Activated CD4-positive, alpha-beta T cell treated with anti-CD3 and anti-CD28 coated beads, Interleukin-2, Interleukin-6, amounts not matched to agents 100 ng/mL and 50 ng/mL, durations not matched to agents 16 hours and 8 hours (primary cell): ENCODE measurements around the gene NOS1AP.
"Not testable (repeated sequence)": the region's sequence is repeated elsewhere in the genome, so short reads cannot be mapped to it uniquely, and the experiment has no call there.

Experiments used
- DNase-seq: peaks from one replicate; pipeline ENCODE4 v3.0.0-alpha.2; 2020

The NOS1AP gene

DNA sequence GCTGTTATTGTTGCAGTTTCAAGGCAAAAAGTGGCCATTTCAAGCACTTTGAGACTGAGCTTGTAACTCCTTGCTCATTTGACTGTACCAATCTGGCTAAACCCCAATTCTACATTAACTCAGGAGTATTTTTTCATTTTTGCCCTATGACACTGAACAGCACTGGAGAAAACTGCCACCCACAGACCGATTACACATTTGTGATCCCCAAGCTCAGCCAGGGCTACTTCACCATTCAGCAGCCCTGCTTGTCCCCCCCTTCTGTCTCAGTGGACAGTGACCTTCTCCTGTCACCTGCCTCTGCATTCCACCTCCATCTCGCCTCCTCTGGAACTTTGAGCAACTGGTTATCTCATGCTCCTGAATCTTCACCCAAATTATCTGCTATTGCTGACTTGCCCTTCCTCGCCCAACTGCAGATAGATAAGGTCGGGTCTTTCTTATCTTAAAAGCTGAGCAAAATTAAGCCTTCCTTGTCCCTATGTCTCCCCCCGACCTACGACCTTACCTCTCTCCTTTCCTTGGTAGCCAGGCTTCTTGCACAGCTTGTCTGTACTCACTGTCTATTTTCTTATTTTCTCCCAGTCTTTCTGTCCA is 281.9 kb downstream of the NOS1AP start:
- no peak for DNase-seq

DNA sequence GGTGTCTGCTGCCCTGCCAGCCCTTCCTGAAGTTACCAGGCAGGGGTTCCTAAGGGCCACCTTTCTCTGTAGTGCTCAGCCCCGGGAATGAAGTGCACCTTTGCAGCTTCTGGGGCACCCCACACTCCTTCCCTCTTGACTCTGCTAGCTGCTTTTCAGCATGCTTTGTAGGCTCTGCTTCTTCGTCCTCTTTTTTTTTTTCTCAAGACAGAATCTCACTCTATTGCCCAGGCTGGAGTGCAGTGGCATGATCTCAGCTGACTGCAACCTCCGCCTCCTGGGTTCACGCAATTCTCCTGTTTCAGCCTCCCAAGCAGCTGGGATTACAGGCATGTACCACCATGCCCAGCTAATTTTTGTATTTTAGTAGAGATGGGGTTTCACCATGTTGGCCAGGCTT is 282.4 kb downstream of the NOS1AP start:
- DNase-seq, result not testable (repeated sequence)

DNA sequence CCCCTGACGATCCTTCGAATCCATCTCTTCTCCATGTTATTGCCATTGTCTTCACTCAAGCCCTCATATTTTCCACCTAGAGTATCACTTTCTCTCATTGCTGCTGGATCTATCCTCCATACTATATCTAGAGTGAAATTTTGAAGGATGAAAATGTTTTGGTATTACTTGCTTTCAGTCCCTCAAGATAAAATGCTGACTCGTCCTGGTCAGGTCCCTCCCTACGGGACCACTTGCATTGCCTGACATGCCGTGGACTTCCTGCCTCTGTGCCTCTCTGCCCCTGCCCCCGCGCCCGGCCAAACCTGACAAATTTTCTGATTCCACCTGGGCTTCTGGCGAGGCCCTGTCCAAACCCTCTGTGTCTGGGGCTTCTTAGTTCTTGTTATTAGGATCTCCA is 283.6 kb downstream of the NOS1AP start:
- DNase-seq, result no peak

DNA sequence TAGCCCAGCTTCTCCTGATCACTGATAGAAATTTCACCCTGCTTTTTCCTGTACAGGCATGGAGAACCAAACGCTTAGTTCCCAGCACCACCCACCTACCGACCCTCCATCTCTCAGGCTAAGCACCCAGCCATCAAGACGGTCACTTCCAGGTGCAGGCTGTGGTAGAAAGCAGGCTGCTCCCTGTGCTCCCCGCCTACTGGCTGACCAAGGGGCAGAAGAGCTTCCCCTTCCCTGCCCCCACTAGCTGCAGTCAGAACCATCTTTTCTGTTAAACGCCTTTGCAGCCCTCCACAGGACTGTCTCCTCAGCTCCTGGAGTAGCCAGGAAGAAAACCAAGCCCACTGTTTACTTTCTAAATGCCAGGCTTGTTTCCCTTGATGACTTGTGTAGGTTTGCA is 284.2 kb downstream of the NOS1AP start:
- no peak for DNase-seq

DNA sequence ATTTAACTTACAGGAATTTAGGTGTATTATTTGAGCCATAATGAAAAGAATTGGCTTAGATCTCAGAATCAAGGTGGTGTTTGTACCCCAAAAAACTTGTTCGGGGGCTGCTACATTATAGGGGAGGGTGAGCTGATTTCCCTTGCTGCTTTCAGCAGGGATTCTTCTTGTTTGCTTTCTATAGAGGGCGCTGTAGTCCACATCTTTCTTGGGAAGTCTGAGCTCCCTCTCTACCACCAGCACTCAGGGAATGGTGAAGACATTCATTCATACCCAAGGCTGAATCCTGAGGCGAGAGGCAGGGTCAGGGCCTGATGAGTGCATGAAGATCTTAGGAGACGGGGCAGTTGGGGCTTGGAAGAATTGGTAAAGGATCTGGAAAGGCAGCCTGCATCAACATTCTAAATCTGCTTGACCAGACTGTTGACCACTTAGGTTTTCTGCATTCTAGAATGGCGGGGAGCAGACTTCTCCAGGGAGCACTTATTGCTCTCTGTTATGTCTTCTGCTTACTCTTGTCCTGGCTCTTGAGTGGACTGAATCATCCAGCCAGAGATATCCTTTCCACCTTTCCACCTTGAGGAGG is 288.3 kb downstream of the NOS1AP start:
- DNase-seq, result peak; percentile 33

DNA sequence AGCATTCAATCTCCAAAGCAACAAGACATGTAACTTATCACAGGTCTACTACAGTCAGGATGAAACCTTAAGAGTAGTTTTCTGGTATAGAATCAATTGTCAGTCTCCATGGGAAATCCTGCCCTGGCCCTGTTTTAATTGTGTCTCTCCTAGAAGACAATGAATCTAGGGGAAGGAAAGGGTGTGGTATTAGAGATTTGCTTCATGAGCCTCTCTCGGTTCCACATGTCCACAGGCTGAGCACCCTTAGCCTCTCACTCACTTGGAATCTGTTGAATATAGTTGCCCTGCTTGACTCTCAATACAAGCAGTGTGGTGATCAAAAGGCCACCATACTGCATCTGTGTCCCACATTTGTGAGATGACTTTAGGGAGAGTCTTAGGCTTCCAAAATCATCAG is 289.4 kb downstream of the NOS1AP start:
- no peak for DNase-seq

DNA sequence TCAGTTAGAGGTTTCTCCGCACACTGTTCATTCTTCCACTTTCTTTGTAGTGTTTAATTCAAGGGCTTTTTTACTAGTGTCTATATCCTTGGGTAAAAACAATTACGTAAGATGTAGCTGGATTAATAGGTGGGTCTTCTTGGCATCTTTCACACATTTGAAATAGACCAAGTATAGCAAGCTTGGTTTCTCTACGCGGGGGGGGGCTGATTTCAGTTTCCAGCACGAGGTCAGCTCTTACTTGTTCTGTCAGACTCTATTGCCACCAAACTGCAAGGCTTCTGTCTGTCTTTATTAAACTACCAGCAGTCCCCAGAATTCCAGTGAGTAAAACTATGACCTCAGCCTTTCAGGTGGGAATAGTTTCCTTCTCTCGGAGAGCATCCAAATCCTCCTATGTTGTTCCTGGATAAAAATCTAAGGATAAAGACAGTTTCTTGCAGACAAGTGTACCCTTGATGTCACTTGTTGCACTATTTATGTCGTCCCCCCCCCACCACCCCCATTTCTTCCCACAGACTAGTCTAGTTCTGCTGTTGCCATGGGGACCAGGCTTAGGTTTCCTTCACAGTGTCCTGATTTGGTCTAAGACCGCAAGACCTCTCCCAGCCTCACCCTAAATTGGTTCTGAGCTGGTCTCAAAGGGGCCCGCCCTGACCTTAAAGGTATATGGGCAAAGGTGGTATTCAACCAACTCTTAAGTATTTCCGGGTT is 290.2 kb downstream of the NOS1AP start:
- DNase-seq, result no peak

DNA sequence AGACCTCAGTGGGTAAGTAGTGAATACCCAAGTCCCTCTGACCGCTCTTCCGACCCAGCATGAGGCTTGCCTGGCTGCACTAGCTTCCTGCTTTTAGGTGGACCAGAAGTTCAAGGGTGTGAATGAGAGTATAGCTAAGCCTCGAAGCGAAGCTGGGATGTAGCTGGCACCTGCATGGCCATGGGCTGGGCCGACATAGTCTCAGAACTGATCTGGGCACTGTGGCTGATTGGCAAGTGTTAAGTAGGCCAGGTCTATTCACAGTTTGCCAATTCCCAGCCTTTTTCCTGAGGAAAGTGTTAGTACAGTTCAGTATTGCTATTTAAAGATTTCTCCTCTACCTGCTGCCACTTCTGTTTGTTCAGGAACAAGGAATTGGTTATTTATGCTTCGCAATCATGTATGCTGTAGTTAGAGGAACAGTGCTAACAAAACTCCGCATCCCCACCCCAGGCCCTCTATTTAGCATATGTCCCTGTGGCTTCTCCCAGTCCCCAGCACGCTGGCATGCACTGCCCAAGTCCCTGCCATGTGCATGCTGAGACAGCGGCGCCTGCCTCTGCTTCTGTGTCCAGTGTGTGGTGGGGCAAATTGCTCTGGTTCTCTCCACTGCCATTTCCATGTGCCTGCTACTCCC is 290.9 kb downstream of the NOS1AP start:
- DNase-seq, result no peak

DNA sequence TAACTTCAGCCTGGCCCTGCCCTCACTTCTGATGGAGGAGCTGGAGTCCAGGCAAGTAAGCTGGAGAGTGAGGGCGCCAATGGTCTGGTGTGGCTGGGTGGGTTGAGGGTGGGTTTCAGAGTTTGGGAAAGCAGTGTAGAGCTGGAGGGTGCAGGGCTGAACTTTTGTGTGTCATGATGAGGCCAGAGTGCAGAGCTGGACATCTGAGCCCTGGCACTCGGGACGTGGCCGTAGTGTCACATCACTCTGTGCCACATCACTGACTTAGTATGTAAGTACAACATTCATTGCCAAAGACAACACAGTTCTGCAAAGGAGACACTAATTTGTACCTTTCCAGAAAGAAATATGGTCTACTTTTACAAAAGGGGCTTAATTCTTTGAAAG is 291.4 kb downstream of the NOS1AP start:
- no peak for DNase-seq

DNA sequence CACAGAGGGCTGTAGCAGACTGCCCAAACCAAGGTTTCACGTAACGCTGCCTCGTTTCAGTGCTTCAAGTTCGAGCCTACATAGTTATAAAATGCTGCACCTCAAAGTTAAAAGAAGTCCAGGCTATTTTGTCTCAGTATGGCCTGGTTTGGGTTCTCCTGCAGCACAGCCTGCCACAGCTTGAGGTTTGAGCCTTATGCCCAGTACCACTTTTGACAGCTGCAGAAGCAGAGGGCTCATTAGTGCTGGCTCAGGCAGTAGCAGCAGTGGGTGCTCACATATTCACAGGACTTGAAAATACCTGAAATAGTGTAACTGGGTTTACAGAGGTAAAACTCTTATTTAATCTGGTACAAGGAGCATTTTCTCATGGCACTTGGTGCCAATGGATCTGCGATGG is 291.9 kb downstream of the NOS1AP start:
- no peak for DNase-seq

DNA sequence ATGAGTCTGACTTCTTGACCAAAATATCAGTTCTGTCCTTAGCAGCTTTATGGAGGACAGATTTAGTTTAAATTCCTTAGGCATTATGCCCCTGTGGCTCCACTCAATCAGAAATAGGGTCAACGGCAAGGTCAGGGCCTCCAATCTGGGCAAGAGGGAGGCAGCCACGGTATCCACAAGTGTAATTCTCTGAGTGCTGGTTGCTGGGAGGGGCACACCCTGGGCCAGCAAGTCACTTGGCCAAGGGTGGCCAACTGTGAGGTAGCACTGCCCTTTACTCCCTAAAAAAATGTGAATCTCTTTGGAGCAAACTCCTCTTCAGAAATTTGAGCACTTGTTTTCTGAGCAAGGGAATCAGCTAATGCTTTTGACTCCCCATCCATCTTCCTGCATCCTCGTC is 294.3 kb downstream of the NOS1AP start:
- no peak for DNase-seq

DNA sequence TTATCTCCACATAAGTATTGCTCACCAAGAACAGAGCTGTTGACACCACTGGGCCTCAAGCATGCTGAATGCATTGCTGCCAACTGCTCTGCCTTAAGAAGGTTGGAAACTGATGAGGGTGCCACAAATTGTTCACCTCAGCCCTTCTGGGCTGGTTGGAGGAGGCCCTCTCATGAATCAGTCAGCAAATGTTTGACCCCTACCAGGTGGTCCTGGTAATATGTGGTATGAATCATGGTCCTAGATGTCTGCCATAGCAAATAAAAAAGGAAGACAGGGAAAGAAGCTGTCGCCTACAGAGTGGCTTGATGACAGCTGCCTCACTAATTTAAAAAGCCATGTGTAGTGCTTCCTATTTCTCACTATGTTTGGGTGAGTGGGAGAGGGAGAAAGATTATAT is 295.0 kb downstream of the NOS1AP start:
- no peak for DNase-seq

DNA sequence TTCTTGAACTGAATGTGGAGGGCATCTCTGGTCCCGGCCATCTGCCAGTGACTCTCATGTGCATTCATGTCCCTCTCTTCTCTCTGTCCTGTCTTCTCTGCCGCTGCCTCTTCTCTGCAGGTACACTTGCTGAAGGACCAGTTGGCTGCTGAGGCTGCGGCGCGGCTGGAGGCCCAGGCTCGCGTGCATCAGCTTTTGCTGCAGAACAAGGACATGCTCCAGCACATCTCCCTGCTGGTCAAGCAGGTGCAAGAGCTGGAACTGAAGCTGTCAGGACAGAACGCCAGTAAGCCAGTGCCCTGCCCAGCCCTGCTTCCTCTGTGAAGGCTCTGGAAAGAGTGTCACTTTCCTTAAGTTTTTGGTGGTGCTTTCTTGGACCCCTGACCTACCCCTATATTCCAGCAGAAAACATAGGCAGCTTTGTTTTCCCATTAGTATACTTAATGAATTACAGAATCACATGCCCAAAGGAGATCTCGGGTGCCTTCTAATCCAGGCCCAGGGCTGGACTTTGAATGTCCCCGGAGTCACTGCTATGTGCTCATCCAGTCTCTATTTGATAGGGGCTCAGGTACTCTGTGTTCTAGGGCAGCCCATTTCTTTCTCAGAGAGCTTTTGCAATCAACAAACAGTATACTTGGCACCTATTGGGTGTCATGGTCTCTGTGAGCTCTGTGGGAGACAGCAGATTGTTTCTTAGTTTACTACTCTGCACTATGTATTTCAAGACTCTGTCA is 296.0 kb downstream of the NOS1AP start:
- DNase-seq, result no peak

DNA sequence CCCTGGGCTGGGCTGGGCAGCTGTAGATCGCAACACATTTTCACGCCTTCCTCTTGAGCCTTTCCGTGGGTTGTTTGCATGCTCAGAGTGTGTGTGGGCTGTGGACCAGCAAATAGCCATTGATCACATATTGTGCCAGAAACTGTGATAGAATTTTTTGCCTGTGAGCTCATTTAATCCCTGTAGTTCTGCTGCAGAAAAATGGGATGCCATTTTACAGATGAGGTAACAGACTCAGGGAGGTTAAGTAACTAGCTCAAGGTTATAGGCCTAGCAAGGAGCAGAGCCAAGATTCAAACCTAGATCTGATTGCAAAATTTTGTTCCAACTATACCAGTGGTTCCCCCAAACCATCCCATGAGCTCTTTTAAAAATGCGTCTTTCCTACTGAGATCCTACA is 296.7 kb downstream of the NOS1AP start:
- no peak for DNase-seq

DNA sequence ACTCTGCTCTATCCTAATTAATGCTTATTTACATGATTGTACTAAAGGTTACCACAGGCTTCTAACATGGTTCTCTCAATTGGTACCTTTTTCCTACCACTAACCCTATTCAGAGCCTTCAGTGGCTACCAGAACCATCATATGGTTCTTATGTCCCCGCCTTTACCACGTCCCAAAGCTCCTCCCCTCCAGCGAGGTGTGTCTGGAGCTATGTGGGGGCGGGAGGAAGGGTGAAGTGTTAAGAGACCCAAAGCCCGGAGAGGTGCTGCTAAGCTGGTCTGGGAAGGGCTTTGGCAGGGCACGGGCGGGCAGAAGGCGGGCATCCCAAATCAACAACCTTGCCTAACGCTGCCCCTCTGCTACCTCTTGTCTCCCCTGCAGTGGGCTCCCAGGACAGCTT is 297.2 kb downstream of the NOS1AP start:
- DNase-seq, result no peak

DNA sequence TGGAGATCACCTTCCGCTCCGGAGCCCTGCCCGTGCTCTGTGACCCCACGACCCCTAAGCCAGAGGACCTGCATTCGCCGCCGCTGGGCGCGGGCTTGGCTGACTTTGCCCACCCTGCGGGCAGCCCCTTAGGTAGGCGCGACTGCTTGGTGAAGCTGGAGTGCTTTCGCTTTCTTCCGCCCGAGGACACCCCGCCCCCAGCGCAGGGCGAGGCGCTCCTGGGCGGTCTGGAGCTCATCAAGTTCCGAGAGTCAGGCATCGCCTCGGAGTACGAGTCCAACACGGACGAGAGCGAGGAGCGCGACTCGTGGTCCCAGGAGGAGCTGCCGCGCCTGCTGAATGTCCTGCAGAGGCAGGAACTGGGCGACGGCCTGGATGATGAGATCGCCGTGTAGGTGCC is 297.6 kb downstream of the NOS1AP start:
- DNase-seq, result no peak

DNA sequence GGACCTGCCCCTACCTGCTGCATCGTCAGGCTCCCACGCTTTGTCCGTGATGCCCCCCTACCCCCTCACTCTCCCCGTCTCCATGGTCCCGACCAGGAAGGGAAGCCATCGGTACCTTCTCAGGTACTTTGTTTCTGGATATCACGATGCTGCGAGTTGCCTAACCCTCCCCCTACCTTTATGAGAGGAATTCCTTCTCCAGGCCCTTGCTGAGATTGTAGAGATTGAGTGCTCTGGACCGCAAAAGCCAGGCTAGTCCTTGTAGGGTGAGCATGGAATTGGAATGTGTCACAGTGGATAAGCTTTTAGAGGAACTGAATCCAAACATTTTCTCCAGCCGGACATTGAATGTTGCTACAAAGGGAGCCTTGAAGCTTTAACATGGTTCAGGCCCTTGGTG is 298.3 kb downstream of the NOS1AP start:
- DNase-seq, result no peak

DNA sequence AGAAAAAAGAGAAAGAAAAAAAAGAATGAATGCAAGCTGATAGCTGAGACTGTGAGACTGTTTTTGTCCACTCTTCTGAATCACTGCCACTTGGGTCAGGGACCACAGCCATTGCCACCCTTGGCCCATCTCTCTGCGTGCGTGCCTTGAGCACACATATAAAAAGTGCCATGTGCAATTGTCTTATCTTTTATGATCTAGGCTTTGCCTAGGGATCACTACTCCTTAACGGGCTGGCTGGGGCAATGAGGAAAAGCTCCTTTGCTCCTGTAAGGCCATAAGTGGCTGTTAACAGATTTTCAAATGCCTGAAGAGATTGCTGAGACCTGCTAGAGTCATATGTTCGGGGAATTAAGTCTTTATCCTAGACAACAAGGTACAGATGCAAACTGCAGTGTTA is 299.0 kb downstream of the NOS1AP start:
- DNase-seq, result no peak

DNA sequence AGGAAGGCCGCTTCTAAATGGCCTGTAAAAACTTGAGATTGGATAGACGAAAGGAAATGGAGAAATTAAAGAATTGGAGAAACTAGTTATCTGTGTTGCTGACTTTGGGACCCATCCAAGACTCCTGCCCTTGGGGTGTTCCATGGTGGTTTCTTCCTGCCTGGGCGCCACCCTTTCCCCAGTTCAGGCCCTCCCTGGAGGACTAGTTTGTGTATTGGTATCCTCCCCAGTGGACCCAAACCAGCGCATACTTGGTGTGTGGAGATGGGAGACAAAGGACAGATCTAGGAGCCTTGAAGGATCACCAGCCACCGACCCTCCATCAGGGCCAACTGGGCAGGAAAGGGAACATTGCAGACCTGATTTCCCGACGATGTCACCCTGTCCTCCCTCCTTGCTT is 300.1 kb downstream of the NOS1AP start:
- no peak for DNase-seq

DNA sequence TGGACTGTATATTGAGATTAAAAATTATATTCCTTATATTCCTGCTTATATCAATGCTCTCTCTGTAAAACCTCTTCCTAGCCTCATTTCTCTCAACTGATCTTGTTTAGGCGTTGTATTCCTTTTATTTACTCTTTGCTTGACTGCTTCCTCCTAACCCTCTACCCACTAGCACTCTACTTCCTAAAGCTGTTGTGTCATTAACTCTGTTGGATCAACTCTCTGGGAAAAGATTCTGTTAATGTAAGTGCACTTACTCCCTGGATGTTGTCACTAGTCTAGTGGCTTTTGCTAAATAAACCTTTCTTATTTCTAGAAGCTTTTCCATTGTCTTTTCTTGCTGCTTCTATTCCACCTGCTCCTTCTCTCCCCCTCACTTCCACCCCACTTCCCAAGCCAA is 300.7 kb downstream of the NOS1AP start:
- no peak for DNase-seq

DNA sequence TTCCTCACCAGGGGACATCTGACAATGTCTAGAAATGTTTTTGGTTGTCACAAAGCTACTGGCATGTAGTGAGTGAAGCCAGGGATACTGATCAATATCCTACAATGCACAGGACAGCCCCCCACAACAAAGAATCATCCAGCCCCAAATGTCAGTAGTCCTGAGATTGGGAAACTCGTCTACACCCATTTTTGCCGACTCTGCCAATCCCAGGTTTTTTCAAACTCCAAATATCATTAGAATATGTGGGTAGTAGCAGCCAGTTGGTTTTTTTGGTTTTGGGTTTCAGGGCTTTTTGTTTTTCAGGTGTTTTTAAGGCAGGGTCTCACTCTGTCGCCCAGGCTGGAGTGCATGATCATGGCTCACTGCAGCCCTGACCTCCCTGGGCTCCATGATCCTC is 301.2 kb downstream of the NOS1AP start:
- DNase-seq, result no peak

DNA sequence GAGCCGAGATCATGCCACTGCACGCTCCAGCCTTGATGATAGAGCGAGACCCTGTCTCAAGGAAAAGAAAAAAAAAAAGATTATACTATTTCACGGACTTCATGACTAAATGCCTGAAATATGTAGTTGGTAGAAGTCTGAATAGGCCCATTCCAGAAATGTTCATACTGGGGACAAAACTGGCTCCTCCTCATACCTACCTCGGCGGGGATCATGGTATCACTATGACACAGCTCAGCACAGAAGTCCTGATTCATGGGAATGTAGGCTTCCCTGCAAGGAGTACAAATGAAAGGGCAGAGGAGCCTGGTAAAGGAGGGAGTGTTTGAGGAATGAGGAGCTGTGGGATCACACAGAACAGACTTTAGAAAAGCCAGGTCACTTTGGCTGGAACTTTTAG is 302.1 kb downstream of the NOS1AP start:
- no peak for DNase-seq
